Smooth muscle cell (in vitro differentiated cells): Measurements from ENCODE around the gene ROCK1. TPM values are rescaled to one million over a fixed set of nuclear protein-coding genes. Genes with fewer than 3 reads are reported as not detected.

Experiments
- DNase-seq: peaks from one replicate; lab custom pipeline; 2025; ENCODE audit not compliant: unreplicated experiment; lab: John Stamatoyannopoulos, UW
- H2AFZ ChIP-seq: fragments of 200-600 bp; sonication (generic); 2 replicates; pipeline ENCODE4 v1.6.0; 2016; ENCODE audit warnings: antibody characterized with exemption, low read depth, mild to moderate bottlenecking
- H3F3A ChIP-seq: fragments of 200-600 bp; sonication (generic); 2 replicates; pipeline ENCODE4 v1.6.0; 2017; ENCODE audit warnings: antibody characterized with exemption, low read depth
- H3K27ac ChIP-seq: fragments of 200-600 bp; sonication (generic); 2 replicates; pipeline ENCODE4 v1.5.1; 2016; ENCODE audit warnings: low read depth, mild to moderate bottlenecking
- H3K27me3 ChIP-seq: fragments of 200-600 bp; sonication (generic); 2 replicates; pipeline ENCODE4 v1.6.1; 2016; ENCODE audit warnings: low read depth, mild to moderate bottlenecking
- H3K36me3 ChIP-seq: fragments of 200-600 bp; sonication (generic); 2 replicates; pipeline ENCODE4 v1.5.1; 2016; ENCODE audit warnings: low read depth
- H3K4me1 ChIP-seq: fragments of 200-600 bp; sonication (generic); 2 replicates; pipeline ENCODE4 v1.5.1; 2016; ENCODE audit warnings: low read depth
- H3K4me2 ChIP-seq: fragments of 200-600 bp; sonication (generic); 2 replicates; pipeline ENCODE4 v1.6.0; 2016; ENCODE audit warnings: mild to moderate bottlenecking
- H3K4me3 ChIP-seq: fragments of 200-600 bp; sonication (generic); 2 replicates; pipeline ENCODE4 v1.5.1; 2016; ENCODE audit warnings: mild to moderate bottlenecking
- H3K79me2 ChIP-seq: fragments of 200-600 bp; sonication (generic); 2 replicates; pipeline ENCODE4 v1.6.0; 2016; ENCODE audit warnings: low read depth, mild to moderate bottlenecking
- H3K9ac ChIP-seq: fragments of 200-600 bp; sonication (generic); 2 replicates; pipeline ENCODE4 v1.6.0; 2016; ENCODE audit warnings: low read depth
- H3K9me3 ChIP-seq: fragments of 200-600 bp; sonication (generic); replicated peaks from 2 replicates; pipeline ENCODE4 v1.5.1; 2016; ENCODE audit warnings: low read depth
- H4K20me1 ChIP-seq: fragments of 200-600 bp; sonication (generic); 2 replicates; pipeline ENCODE4 v1.6.0; 2016; ENCODE audit warnings: low read depth
- CTCF ChIP-seq: fragments of 200-600 bp; sonication (generic); IDR thresholded peaks from 2 replicates; pipeline ENCODE4 v1.5.1; 2017; ENCODE audit warnings: borderline replicate concordance, mild to moderate bottlenecking, antibody characterized with exemption; ENCODE audit not compliant: insufficient read depth, poor library complexity, severe bottlenecking
- WGBS: methylation state at CpG from one replicate; pipeline ENCODE4 v1.1.7; 2016; ENCODE audit warnings: low lambda C conversion rate; 5-methylcytosine and 5-hydroxymethylcytosine counted together
- polyA plus RNA-seq: library from polyadenylated mRNA; unstranded; fragments of >200 nt; fragmentation: Nextera tagmentation; extraction: Ambion mirVana; gene quantifications from 2 replicates; pipeline ENCODE4 v1.2.1, GENCODE V29; 2016
- total RNA-seq: library from RNA; depleted of rRNA; stranded (reverse); fragments of >200 nt; gene quantifications from 2 replicates; pipeline ENCODE4 v1.2.3, GENCODE V29; 2014

The ROCK1 gene
- total and polyA plus RNA-seq, 2 experiments from 2014 or later, result 23.9 to 38.7 TPM

GRCh38 chr18:21074336-21075323 lies 37.0 kb downstream of the ROCK1 start:
- H2AFZ ChIP-seq, result no peak overlapping the region
- H3K4me1 ChIP-seq, result peaks cover 3% of the 10 kb centered on the region
- no peaks in the 10 kb centered on the region for H3K36me3 ChIP-seq
- H3K79me2 ChIP-seq, result peaks cover 97% of the 10 kb centered on the region
- H4K20me1 ChIP-seq, result peaks cover 95% of the 10 kb centered on the region
- H3K4me3 ChIP-seq, result no peak overlapping the region
- H3K9ac ChIP-seq, result no peak overlapping the region
- H3K4me2 ChIP-seq, result no peak overlapping the region
- DNase-seq, result no peak
- H3K27me3 ChIP-seq, result no peaks in the 10 kb centered on the region
- WGBS, result 80% methylated on average over 3 of the region's 3 CpGs
- peak overlapping the region; percentile 17 for H3K27ac ChIP-seq
- H3K9me3 ChIP-seq, result no peaks in the 10 kb centered on the region
- H3F3A ChIP-seq, result no peaks in the 10 kb centered on the region
- no peak for TF ChIP-seq CTCF

- peaks cover 90% of the 10 kb centered on the region for H4K20me1 ChIP-seq
- no peak overlapping the region for H3K27ac ChIP-seq
- DNase-seq, result no peak
- no peaks in the 10 kb centered on the region for H3F3A ChIP-seq
- peaks cover 92% of the 10 kb centered on the region for H3K79me2 ChIP-seq
- H2AFZ ChIP-seq, result no peak overlapping the region
- TF ChIP-seq CTCF, result no peak
- no peak overlapping the region for H3K9ac ChIP-seq
- H3K4me2 ChIP-seq, result no peak overlapping the region
- no peaks in the 10 kb centered on the region for H3K36me3 ChIP-seq
- peaks cover 3% of the 10 kb centered on the region for H3K4me1 ChIP-seq
- no peaks in the 10 kb centered on the region for H3K9me3 ChIP-seq
- H3K27me3 ChIP-seq, result no peaks in the 10 kb centered on the region
- no peak overlapping the region for H3K4me3 ChIP-seq
These were observed 38.4 kb downstream of the ROCK1 start for GRCh38 chr18:21073180-21073579.

- no peak overlapping the region for H3K9ac ChIP-seq
- no peaks in the 10 kb centered on the region for H3K9me3 ChIP-seq
- DNase-seq, result no peak
- peaks cover 81% of the 10 kb centered on the region for H3K79me2 ChIP-seq
- TF ChIP-seq CTCF, result no peak
- H3K36me3 ChIP-seq, result no peaks in the 10 kb centered on the region
- H3K4me1 ChIP-seq, result peaks cover 3% of the 10 kb centered on the region
- no peaks in the 10 kb centered on the region for H3F3A ChIP-seq
- H3K27ac ChIP-seq, result no peak overlapping the region
- H3K27me3 ChIP-seq, result no peaks in the 10 kb centered on the region
- H2AFZ ChIP-seq, result no peak overlapping the region
- H3K4me2 ChIP-seq, result no peak overlapping the region
- H3K4me3 ChIP-seq, result no peak overlapping the region
- WGBS, result 98% methylated on average over 4 of the region's 4 CpGs
- peaks cover 88% of the 10 kb centered on the region for H4K20me1 ChIP-seq
These were observed 40.5 kb downstream of the ROCK1 start for GRCh38 chr18:21071071-21071470.
